Measurements from ENCODE around the gene ATPAF2.

ATPAF2 gene

DNA sequence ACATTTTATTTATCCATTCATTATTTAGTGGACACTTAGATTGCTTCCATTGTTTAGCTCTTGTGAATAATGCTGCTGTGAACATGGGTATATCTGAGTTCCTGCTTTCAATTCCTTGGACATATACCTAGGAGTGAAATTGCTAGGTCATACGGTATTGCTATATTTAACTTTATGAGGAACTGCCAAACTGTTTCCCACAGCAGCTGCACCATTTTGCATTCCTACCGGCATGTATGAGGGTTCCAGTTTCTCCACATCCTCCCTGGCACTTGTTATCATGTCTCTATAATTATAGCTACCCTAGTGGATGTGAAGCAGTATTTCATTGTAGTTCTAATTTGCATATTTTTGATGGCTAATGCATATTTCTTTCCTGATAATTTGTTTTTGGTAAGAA lies 25.1 kb upstream of the ATPAF2 start:
- Histone ChIP-seq H2AFZ (ENCODE audit: low read length) (no peak overlapping the region), H2BK120ac (ENCODE audit: low read depth, low read length) (no peak overlapping the region), H3K4ac (ENCODE audit: low read length) (no peak overlapping the region), H4K91ac (ENCODE audit: low read depth, low read length, poor library complexity) (no peak overlapping the region), H2BK12ac (ENCODE audit: low read length) (no peak overlapping the region), H3K4me1 (ENCODE audit: control insufficient read depth in 2 of 2, insufficient read depth in 1 of 2, low read depth in 1 of 2, low read length in 2 of 2) (no peaks in the 10 kb centered on the region), H2BK5ac (ENCODE audit: low read length) (no peak overlapping the region), H3K9me3 (replicated peaks in 1 of 2; ENCODE audit: control insufficient read depth in 2 of 2, insufficient read depth in 1 of 2, low read depth in 1 of 2, low read length in 2 of 2) (no peaks in the 10 kb centered on the region), H3K14ac (ENCODE audit: low read length) (no peak overlapping the region), H2AK5ac (ENCODE audit: low read depth, low read length) (no peak overlapping the region), H3K4me3 (ENCODE audit: low read length in 2 of 2) (no peak overlapping the region), H2BK15ac (ENCODE audit: low read length) (no peak overlapping the region), H3K4me2 (ENCODE audit: insufficient read depth, low read length, poor library complexity, severe bottlenecking) (no peak overlapping the region), H3K36me3 (replicated peaks in 1 of 2; ENCODE audit: control insufficient read depth in 2 of 2, insufficient read depth in 2 of 2, low read length in 2 of 2) (peaks cover 15 to 59% of the 10 kb centered on the region in 2 donors), H3K9ac (ENCODE audit: low read depth, low read length, poor library complexity) (no peak overlapping the region), H3K23ac (ENCODE audit: low read depth, low read length, poor library complexity) (no peak overlapping the region), H3K27me3 (ENCODE audit: control insufficient read depth in 3 of 3, insufficient read depth in 3 of 3, low read depth in 1 of 3, low read length in 3 of 3) (no peaks in the 10 kb centered on the region), H3K79me1 (ENCODE audit: low read depth, low read length) (no peaks in the 10 kb centered on the region), H3K18ac (ENCODE audit: low read length) (no peak overlapping the region), H4K8ac (ENCODE audit: low read depth, low read length) (no peak overlapping the region), H3K27ac (replicated peaks; ENCODE audit: low read length) (no peak overlapping the region)
- WGBS, 2 donors (ENCODE audit: extremely low coverage in 2 of 2, insufficient read length in 2 of 2, insufficient replicate concordance in 1 of 2) = no CpG with 5 or more reads among the region's 2 CpGs
- DNase-seq (ENCODE audit: low spot score) = no peak

DNA sequence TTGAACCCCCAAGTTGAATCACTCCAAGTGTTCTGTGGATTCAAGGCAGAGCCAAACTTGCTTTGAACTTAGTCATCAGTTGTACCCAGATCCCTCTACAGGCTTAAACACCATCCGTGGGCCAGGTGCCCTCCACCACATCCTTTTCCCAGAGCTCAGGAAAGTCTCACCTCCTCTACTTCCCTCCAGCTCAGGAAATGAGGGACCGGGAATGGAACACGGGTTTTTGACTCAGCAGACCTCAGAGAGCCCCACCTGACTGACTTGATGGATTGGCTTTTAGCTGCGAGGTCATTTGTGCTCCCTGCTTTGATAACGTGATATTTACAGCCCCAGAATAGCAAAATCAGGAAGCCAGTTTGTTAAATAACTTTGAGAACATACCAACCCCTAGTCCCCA lies 20.3 kb upstream of the ATPAF2 start:
- Histone ChIP-seq H4K8ac (ENCODE audit: low read depth, low read length) (no peak overlapping the region), H3K4me2 (ENCODE audit: insufficient read depth, low read length, poor library complexity, severe bottlenecking) (no peak overlapping the region), H2BK120ac (ENCODE audit: low read depth, low read length) (no peak overlapping the region), H2AFZ (ENCODE audit: low read length) (no peak overlapping the region), H3K9ac (ENCODE audit: low read depth, low read length, poor library complexity) (no peak overlapping the region), H2BK12ac (ENCODE audit: low read length) (no peak overlapping the region), H3K27ac (replicated peaks; ENCODE audit: low read length) (no peak overlapping the region), H3K14ac (ENCODE audit: low read length) (no peak overlapping the region), H3K4me1 (ENCODE audit: control insufficient read depth in 2 of 2, insufficient read depth in 1 of 2, low read depth in 1 of 2, low read length in 2 of 2) (no peaks in the 10 kb centered on the region), H3K36me3 (replicated peaks in 1 of 2; ENCODE audit: control insufficient read depth in 2 of 2, insufficient read depth in 2 of 2, low read length in 2 of 2) (peaks cover 20 to 63% of the 10 kb centered on the region in 2 donors), H2BK5ac (ENCODE audit: low read length) (no peak overlapping the region), H2AK5ac (ENCODE audit: low read depth, low read length) (no peak overlapping the region), H3K27me3 (ENCODE audit: control insufficient read depth in 3 of 3, insufficient read depth in 3 of 3, low read depth in 1 of 3, low read length in 3 of 3) (no peaks in the 10 kb centered on the region), H2BK15ac (ENCODE audit: low read length) (no peak overlapping the region), H3K23ac (ENCODE audit: low read depth, low read length, poor library complexity) (no peak overlapping the region), H3K9me3 (replicated peaks in 1 of 2; ENCODE audit: control insufficient read depth in 2 of 2, insufficient read depth in 1 of 2, low read depth in 1 of 2, low read length in 2 of 2) (no peaks in the 10 kb centered on the region), H3K4me3 (ENCODE audit: low read length in 2 of 2) (no peak overlapping the region), H3K4ac (ENCODE audit: low read length) (no peak overlapping the region), H4K91ac (ENCODE audit: low read depth, low read length, poor library complexity) (no peak overlapping the region), H3K79me1 (ENCODE audit: low read depth, low read length) (no peaks in the 10 kb centered on the region), H3K18ac (ENCODE audit: low read length) (no peak overlapping the region)
- no CpG with 5 or more reads among the region's 5 CpGs for WGBS, 2 donors (ENCODE audit: extremely low coverage in 2 of 2, insufficient read length in 2 of 2, insufficient replicate concordance in 1 of 2)
- DNase-seq (ENCODE audit: low spot score) = no peak

DNA sequence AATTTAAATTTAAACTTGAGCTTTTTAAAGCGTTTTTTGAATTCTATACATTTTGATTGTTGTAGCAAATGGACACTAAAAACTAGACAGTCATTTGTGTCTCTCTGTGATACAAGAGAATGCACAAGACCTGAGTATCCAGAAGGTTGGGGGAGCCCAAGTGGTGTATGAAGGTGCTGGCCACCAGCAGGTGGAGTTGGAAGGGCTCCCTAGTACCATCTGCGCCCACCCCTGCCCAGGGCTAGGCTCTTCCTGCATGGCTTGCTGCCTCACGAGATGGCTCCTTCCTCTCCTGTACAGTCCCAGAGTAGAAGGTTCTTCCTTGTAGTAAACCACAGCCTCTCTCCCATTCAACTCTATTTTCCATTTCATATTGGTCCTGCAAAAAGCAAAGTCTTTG lies 17.2 kb upstream of the ATPAF2 start:
- WGBS, 2 donors (ENCODE audit: extremely low coverage in 2 of 2, insufficient read length in 2 of 2, insufficient replicate concordance in 1 of 2) = no CpG with 5 or more reads among the region's 3 CpGs
- Histone ChIP-seq H2BK12ac (ENCODE audit: low read length) (no peak overlapping the region), H3K9ac (ENCODE audit: low read depth, low read length, poor library complexity) (no peak overlapping the region)

DNA sequence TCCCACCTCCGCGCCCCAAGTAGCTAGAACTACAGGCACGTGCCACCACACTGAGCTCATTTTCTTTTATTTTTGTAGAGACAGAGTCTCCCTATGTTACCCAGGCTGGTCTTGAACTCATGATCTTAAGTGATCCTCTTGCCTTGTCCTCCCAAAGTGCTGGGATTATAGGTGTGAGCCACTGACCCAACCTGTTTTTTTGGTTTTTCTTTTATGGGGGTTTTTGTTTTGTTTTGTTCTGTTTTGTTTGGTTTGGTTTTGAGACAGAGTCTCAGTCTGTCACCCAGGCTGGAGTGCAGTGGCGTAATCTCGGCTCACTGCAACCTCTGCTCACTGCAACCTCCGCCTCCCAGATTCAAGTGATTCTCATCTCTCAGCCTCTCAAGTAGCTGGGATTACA lies 16.6 kb upstream of the ATPAF2 start:
- no peak overlapping the region for H4K91ac ChIP-seq (ENCODE audit: low read depth, low read length, poor library complexity)
- H3K18ac ChIP-seq (ENCODE audit: low read length) = no peak overlapping the region
- H3K4me1 ChIP-seq (ENCODE audit: control insufficient read depth in 2 of 2, insufficient read depth in 1 of 2, low read depth in 1 of 2, low read length in 2 of 2) = no peaks in the 10 kb centered on the region
- no peaks in the 10 kb centered on the region for H3K9me3 ChIP-seq (replicated peaks in 1 of 2; ENCODE audit: control insufficient read depth in 2 of 2, insufficient read depth in 1 of 2, low read depth in 1 of 2, low read length in 2 of 2)
- no peak overlapping the region for H3K9ac ChIP-seq (ENCODE audit: low read depth, low read length, poor library complexity)
- H3K4ac ChIP-seq (ENCODE audit: low read length) = no peak overlapping the region
- H4K8ac ChIP-seq (ENCODE audit: low read depth, low read length) = no peak overlapping the region
- H3K36me3 ChIP-seq (replicated peaks in 1 of 2; ENCODE audit: control insufficient read depth in 2 of 2, insufficient read depth in 2 of 2, low read length in 2 of 2) = peaks cover 15 to 58% of the 10 kb centered on the region in 2 donors
- no peak overlapping the region for H3K4me3 ChIP-seq (ENCODE audit: low read length in 2 of 2)
- H3K23ac ChIP-seq (ENCODE audit: low read depth, low read length, poor library complexity) = no peak overlapping the region
- no peaks in the 10 kb centered on the region for H3K79me1 ChIP-seq (ENCODE audit: low read depth, low read length)
- H3K4me2 ChIP-seq (ENCODE audit: insufficient read depth, low read length, poor library complexity, severe bottlenecking) = no peak overlapping the region
- no CpG with 5 or more reads among the region's 6 CpGs for WGBS, 2 donors (ENCODE audit: extremely low coverage in 2 of 2, insufficient read length in 2 of 2, insufficient replicate concordance in 1 of 2)
- no peak for DNase-seq (ENCODE audit: low spot score)
- H2AK5ac ChIP-seq (ENCODE audit: low read depth, low read length) = no peak overlapping the region
- H3K27ac ChIP-seq (replicated peaks; ENCODE audit: low read length) = no peak overlapping the region
- H3K14ac ChIP-seq (ENCODE audit: low read length) = no peak overlapping the region
- no peak overlapping the region for H2BK12ac ChIP-seq (ENCODE audit: low read length)
- H2BK5ac ChIP-seq (ENCODE audit: low read length) = no peak overlapping the region
- no peak overlapping the region for H2BK120ac ChIP-seq (ENCODE audit: low read depth, low read length)
- no peaks in the 10 kb centered on the region for H3K27me3 ChIP-seq (ENCODE audit: control insufficient read depth in 3 of 3, insufficient read depth in 3 of 3, low read depth in 1 of 3, low read length in 3 of 3)
- H2BK15ac ChIP-seq (ENCODE audit: low read length) = no peak overlapping the region
- H2AFZ ChIP-seq (ENCODE audit: low read length) = no peak overlapping the region

More for the DNA sequence above, 17.2 kb upstream of the ATPAF2 start:
- H3K9me3 ChIP-seq (replicated peaks in 1 of 2; ENCODE audit: control insufficient read depth in 2 of 2, insufficient read depth in 1 of 2, low read depth in 1 of 2, low read length in 2 of 2) = no peaks in the 10 kb centered on the region
- H2BK15ac ChIP-seq (ENCODE audit: low read length) = no peak overlapping the region
- no peak overlapping the region for H4K8ac ChIP-seq (ENCODE audit: low read depth, low read length)
- no peak overlapping the region for H3K27ac ChIP-seq (replicated peaks; ENCODE audit: low read length)
- H3K27me3 ChIP-seq (ENCODE audit: control insufficient read depth in 3 of 3, insufficient read depth in 3 of 3, low read depth in 1 of 3, low read length in 3 of 3) = no peaks in the 10 kb centered on the region
- H2AK5ac ChIP-seq (ENCODE audit: low read depth, low read length) = no peak overlapping the region
- H2BK5ac ChIP-seq (ENCODE audit: low read length) = no peak overlapping the region
- no peak overlapping the region for H3K4me3 ChIP-seq (ENCODE audit: low read length in 2 of 2)
- DNase-seq (ENCODE audit: low spot score) = no peak
- no peak overlapping the region for H3K4ac ChIP-seq (ENCODE audit: low read length)
- H3K4me1 ChIP-seq (ENCODE audit: control insufficient read depth in 2 of 2, insufficient read depth in 1 of 2, low read depth in 1 of 2, low read length in 2 of 2) = no peaks in the 10 kb centered on the region
- H3K36me3 ChIP-seq (replicated peaks in 1 of 2; ENCODE audit: control insufficient read depth in 2 of 2, insufficient read depth in 2 of 2, low read length in 2 of 2) = peaks cover 15 to 61% of the 10 kb centered on the region in 2 donors
- H3K79me1 ChIP-seq (ENCODE audit: low read depth, low read length) = no peaks in the 10 kb centered on the region
- H3K14ac ChIP-seq (ENCODE audit: low read length) = no peak overlapping the region
- H2BK120ac ChIP-seq (ENCODE audit: low read depth, low read length) = no peak overlapping the region
- H4K91ac ChIP-seq (ENCODE audit: low read depth, low read length, poor library complexity) = no peak overlapping the region
- no peak overlapping the region for H3K18ac ChIP-seq (ENCODE audit: low read length)
- H3K23ac ChIP-seq (ENCODE audit: low read depth, low read length, poor library complexity) = no peak overlapping the region
- no peak overlapping the region for H3K4me2 ChIP-seq (ENCODE audit: insufficient read depth, low read length, poor library complexity, severe bottlenecking)
- no peak overlapping the region for H2AFZ ChIP-seq (ENCODE audit: low read length)

All from neuronal stem cell (in vitro differentiated cells).